IPS DF 6.9 (cell line): ENCODE results near the gene ATR.
"Not testable (repeated sequence)": the region's sequence is repeated elsewhere in the genome, so short reads cannot be mapped to it uniquely, and the experiment has no call there.

ENCODE experiments used
- DNase-seq: peaks from one replicate; pipeline ENCODE4 v3.0.0-alpha.2; 2013; ENCODE audit warnings: low read depth, low spot score
- H3K27ac ChIP-seq: one replicate; pipeline ENCODE4 v1.5.1; 2013; ENCODE audit warnings: low read length, control low read depth
- H3K27me3 ChIP-seq: 2 replicates; pipeline ENCODE4 v1.6.1; 2013; ENCODE audit warnings: mild to moderate bottlenecking, low read length; ENCODE audit not compliant: control insufficient read depth, insufficient read depth
- H3K36me3 ChIP-seq: 2 replicates; pipeline ENCODE4 v1.6.1; 2013; ENCODE audit warnings: low read length; ENCODE audit not compliant: control insufficient read depth, insufficient read depth
- H3K4me1 ChIP-seq: 2 replicates; pipeline ENCODE4 v1.6.1; 2013; ENCODE audit warnings: low read length; ENCODE audit not compliant: control insufficient read depth, insufficient read depth
- H3K4me3 ChIP-seq: 2 replicates; pipeline ENCODE4 v1.5.1; 2013; ENCODE audit warnings: mild to moderate bottlenecking, low read length
- H3K9me3 ChIP-seq: 2 replicates; pipeline ENCODE4 v1.6.1; 2013; ENCODE audit warnings: low read length, inconsistent platforms; ENCODE audit not compliant: control insufficient read depth, insufficient read depth
- WGBS: extraction: QIAGEN DNeasy Blood & Tissue Kit; methylation state at CpG from one replicate; pipeline ENCODE4 v1.1.7; 2013; ENCODE audit warnings: mixed read lengths, missing lambda C conversion rate; ENCODE audit not compliant: insufficient read length, insufficient coverage; 5-methylcytosine and 5-hydroxymethylcytosine counted together

ATR gene

DNA sequence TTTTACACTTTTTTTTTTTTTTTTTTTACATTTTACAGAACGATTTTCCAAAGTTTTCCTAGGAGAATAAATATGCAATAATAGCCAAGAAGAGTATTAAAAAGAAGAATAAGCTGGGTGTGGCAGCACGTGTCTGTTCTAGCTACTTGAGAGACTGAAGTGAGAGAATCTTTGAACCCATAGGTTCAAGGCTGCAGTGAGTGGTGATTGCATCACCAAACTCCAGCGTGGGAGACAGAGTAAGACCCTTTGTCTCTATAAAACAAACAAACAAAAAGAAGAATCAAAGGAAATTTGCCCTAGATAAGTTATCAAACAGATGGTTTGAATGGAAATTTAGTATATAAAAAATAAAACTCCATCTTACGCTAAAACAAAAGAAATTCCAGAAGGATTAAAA is 144.0 kb downstream of the ATR start:
- H3K9me3 ChIP-seq, result no peaks in the 10 kb centered on the region
- H3K4me1 ChIP-seq, result no peaks in the 10 kb centered on the region
- DNase-seq, result no peak
- WGBS, result no CpG with 5 or more reads among the region's 4 CpGs
- no peaks in the 10 kb centered on the region for H3K36me3 ChIP-seq
- no peak overlapping the region for H3K4me3 ChIP-seq
- H3K27me3 ChIP-seq, result no peaks in the 10 kb centered on the region
- no peak overlapping the region for H3K27ac ChIP-seq

DNA sequence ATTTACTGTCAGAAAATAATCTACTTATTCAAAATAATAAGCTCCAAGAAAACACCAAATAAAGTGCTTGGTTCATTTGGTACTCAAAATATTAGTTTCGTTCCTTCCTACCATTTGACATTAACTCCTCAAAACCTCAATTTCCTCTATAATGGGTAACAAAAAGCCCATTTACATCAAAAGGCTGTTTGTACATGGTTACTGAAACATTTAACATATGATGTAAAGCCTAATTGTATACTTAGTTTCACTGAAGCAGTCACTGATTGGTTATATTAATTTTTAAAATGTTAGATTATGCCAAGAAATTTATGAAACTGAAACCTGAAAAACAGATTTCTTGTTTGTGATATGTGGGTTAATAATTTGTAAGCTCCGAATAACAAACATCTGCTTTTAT is 145.4 kb downstream of the ATR start:
- H3K36me3 ChIP-seq, result no peaks in the 10 kb centered on the region

DNA sequence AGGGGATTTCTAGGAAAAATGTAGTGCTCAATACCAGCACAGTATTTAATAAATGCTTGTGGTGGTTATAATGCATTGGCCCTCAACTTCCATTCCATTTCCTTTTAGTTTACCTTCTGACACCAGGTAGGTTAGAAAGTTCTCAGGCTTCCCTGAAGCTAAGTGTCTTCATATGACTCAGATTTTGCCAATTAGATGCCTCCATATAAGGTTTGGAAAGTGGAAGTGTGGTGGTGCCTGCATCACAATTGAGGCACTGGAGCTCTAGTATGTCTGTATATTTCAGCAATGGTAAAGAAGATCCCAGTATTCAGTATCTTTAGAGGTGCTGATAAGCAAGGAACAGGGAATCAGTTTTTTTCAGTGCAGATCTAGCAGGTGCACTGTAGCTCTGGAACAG is 149.0 kb downstream of the ATR start:
- H3K4me3 ChIP-seq, result no peak overlapping the region
- H3K27ac ChIP-seq, result no peak overlapping the region
- H3K27me3 ChIP-seq, result no peaks in the 10 kb centered on the region
- no peaks in the 10 kb centered on the region for H3K36me3 ChIP-seq
- no peaks in the 10 kb centered on the region for H3K4me1 ChIP-seq
- DNase-seq, result no peak
- H3K9me3 ChIP-seq, result no peaks in the 10 kb centered on the region

More for the DNA sequence above, 145.4 kb downstream of the ATR start:
- DNase-seq, result no peak
- no peak overlapping the region for H3K27ac ChIP-seq
- no peaks in the 10 kb centered on the region for H3K4me1 ChIP-seq
- no peak overlapping the region for H3K4me3 ChIP-seq
- H3K9me3 ChIP-seq, result no peaks in the 10 kb centered on the region
- no CpG with 5 or more reads among the region's 2 CpGs for WGBS
- no peaks in the 10 kb centered on the region for H3K27me3 ChIP-seq

DNA sequence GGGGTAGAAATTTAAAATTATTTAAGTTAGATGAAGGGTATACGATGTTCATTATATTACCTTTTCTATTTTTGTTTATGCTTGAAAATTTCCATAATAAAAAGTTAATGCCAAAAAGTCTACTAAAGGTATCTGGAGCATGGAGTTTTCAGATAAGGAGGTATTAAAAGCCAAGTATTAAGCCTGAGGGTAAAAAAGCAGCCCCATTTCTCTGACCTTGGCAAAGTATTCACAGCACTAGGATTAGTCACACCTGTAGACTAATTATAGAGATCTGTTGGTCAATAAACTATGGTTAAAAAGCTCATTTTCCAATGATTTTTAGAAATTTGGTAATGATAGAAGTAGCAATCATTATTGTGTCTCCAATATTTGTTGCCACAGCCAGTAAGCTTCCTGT is 153.8 kb downstream of the ATR start:
- Histone ChIP-seq H3K4me3 (no peak overlapping the region), H3K27ac (no peak overlapping the region), H3K36me3 (no peaks in the 10 kb centered on the region), H3K27me3 (no peaks in the 10 kb centered on the region), H3K9me3 (no peaks in the 10 kb centered on the region), H3K4me1 (no peaks in the 10 kb centered on the region)
- no peak for DNase-seq
- WGBS, result 100% methylated on average over 1 of the region's 1 CpG

DNA sequence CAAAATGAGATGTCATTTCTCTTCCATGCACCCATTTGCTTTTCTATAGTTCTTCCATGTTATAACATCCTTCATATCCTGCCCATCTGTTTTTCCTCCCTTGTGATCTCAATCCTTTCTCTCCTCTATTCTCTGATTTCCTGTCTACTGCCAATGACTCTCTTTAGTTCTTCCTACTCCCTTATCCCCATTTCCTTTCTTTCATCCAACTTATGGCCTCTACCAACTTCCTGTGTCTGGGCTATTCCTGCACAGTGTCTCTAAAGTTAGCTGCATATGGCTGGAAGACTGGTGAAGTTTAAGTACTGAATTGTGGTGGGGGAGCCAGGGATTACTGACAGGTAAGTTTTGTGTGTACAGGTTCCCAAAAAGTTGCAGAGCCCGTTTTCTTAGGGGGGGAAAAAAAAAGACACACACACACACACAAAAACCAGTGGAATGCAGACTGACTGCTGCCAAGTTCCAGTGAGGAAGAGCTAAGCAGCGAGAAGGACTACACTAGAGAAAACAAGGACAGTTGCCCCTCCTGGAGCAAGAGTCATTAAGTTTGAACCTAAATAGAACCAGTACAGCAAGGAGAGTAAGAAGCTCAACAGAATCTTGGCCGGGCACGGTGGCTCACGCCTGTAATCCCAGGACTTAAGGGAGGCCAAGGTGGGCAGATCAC is 159.5 kb downstream of the ATR start:
- no peaks in the 10 kb centered on the region for H3K36me3 ChIP-seq

DNA sequence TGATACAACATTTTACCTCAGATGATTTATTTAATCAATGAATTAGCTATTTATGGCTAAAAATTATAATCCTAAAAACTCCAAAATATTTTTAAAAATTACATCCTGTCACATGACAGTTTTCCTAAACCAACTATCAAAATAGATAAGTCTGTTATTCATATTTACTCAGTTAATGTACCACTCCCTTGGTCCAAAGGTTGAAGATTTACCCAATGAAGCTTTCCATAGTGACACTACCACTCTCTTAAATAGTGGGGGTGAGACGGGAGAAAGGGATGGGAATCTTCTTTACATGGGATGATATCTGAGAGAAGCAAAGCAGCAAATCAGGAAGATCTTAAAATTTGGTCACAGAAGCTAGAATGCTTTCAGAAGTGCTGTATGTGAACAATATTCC is 161.2 kb downstream of the ATR start:
- no peaks in the 10 kb centered on the region for H3K36me3 ChIP-seq
- H3K4me1 ChIP-seq, result no peaks in the 10 kb centered on the region
- no peak for DNase-seq
- no peak overlapping the region for H3K4me3 ChIP-seq
- no peak overlapping the region for H3K27ac ChIP-seq
- no CpG with 5 or more reads among the region's 1 CpG for WGBS
- H3K27me3 ChIP-seq, result no peaks in the 10 kb centered on the region
- no peaks in the 10 kb centered on the region for H3K9me3 ChIP-seq

More for the DNA sequence above, 159.5 kb downstream of the ATR start:
- Histone ChIP-seq H3K27ac (no peak overlapping the region), H3K9me3 (no peaks in the 10 kb centered on the region), H3K4me3 (no peak overlapping the region), H3K27me3 (no peaks in the 10 kb centered on the region), H3K4me1 (no peaks in the 10 kb centered on the region)
- WGBS, result no CpG with 5 or more reads among the region's 5 CpGs
- no peak for DNase-seq

DNA sequence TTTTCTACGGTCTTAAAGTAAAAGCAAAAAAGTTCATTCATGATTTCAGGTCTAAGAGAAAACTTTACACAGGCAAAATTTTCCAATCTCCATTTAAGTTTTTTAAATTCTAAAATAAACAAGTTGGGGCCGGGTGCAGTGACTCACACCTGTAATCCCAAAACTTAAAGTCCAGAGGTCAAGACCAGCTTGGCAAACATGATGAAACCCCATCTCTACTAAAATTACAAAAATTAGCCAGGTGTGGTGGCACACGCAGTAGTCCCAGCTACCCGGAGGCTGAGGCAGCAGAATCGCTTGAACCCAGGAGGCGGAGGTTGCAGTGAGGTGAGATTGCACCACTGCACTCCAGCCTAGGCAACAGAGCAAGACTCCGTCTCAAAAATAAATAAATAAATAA is 178.0 kb downstream of the ATR start:
- not testable (repeated sequence) for H3K4me3 ChIP-seq, H3K9me3 ChIP-seq, H3K36me3 ChIP-seq, DNase-seq, H3K27ac ChIP-seq, H3K27me3 ChIP-seq, H3K4me1 ChIP-seq
- no CpG with 5 or more reads among the region's 7 CpGs for WGBS
